Hematopoietic multipotent progenitor cell treated with erythropoietin and hydrocortisone succinate and interleukin-3 and kit ligand, for 8 days (in vitro differentiated cells): ENCODE results near the gene SH3YL1.

Source experiments
- DNase-seq: peaks from one replicate; pipeline ENCODE4 v3.0.0-alpha.2; 2015

The SH3YL1 gene

DNA sequence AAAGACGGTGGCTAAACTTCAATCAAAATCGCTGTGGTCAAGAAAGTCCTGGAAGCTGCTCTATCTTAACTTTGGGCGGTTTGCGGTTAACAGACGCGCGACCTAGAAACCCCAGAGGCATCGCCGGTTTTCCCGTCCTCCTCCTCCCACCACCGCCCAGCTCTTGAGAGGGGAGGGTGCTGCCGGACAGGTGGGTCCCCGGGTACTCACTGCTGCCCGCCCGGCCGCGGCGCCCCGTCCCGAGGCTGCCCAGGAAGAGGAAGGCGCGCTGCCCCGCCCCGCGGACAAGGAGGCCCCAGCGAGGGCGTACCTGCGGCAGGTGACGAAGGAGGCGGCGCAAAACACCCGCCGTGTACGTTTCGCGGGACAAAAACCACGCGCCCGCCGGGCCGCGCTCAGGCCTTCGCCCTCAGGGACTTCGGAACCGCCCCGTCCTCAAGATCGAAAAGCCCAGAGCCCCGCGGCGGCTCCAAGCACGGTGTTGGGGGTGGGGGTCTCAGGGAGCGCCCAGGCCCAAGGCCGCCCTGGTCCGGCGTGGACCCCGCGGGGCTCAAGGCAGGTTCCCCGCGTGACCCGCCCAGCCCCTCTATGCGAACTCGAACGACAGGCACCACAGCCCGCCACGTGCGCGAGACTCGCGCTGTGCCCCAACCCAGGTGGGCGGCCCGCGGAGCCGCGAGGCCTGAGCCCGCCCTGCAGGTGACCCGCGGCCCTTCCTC is at the start of gene SH3YL1:
Gene SH3YL1 (minus strand): TSS at position 259 of the 719 bp plus-strand sequence. CDS start 48 bp downstream, at position 211.
- DNase-seq: peak; percentile 38

- DNase-seq: no peak
Measured at GRCh38 chr2:310994-311393, 47.2 kb upstream of the SH3YL1 start.

- DNase-seq: no peak
Measured at GRCh38 chr2:309954-310510, 46.2 kb upstream of the SH3YL1 start.

- no peak for DNase-seq
Measured at GRCh38 chr2:309148-309953, 45.5 kb upstream of the SH3YL1 start.

- no peak for DNase-seq
Measured at GRCh38 chr2:305366-305765, 41.5 kb upstream of the SH3YL1 start.

DNA sequence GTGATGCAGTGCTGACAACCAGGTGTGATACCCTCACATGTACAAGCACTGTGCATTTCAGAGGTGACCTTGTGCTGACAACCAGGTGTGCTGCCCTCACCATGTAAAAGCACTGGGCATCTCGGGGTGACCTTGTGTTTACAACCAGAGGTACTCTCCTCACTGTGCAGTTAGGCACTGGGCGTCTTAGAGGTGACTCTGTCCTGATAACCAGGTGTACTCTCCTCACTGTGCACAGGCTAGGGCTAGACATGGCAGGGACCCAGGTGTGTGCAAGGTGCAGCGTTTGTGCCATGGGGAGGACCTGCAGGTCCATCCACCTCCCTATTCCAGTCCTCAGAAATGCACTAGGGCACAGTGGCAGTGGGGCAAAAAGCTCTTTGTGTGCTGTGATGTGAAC is 32.5 kb upstream of the SH3YL1 start:
- no peak for DNase-seq

GRCh38 chr2:295090-295489 is 31.3 kb upstream of the SH3YL1 start:
- DNase-seq: no peak

GRCh38 chr2:290090-290722 is 26.4 kb upstream of the SH3YL1 start:
- peak; percentile 69 for DNase-seq

DNA sequence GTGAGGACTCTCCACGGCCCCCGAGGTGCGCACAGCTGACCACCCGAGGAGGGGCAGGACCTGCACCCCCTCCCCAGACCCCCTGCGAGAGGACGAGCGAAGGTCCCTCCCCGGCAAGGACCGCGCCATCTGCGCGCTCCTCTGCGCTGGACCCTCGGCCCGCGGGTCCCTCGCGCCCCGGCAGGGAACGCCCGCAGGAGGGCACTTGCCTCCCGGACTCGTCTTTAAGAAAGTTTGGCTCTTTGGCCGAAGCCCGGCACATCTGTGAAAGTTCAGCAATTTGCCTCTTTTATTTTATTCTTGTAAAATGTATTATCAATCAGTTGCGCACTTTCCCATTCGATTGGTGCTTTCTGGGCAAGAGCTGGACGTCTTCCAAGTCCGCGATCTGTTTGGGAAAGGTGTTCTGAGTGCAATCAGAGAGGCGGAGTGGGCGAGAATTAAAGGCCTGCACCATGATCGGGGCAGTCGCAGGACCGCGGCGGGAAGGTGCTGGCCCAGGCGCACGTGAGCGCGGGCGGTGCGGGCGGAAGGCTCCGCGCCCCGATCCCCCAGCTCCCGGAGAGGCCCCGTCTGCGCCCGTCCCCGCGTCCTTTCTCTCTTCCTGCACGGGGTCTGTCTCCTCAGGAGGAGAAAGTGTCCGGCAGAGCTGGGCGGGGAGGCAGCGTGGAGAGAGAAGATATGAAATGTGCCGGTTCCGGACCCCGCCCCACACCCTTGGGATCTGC is 25.7 kb upstream of the SH3YL1 start:
- DNase-seq: peak; percentile 19

GRCh38 chr2:288758-289361 is 25.0 kb upstream of the SH3YL1 start:
- DNase-seq: no peak

- DNase-seq: no peak
Measured at GRCh38 chr2:287911-288757, 24.3 kb upstream of the SH3YL1 start, which contains the start of gene ALKAL2. ALKAL2 (minus strand) TSS chr2:288091; CDS start chr2:287835, 256 bp downstream.

DNA sequence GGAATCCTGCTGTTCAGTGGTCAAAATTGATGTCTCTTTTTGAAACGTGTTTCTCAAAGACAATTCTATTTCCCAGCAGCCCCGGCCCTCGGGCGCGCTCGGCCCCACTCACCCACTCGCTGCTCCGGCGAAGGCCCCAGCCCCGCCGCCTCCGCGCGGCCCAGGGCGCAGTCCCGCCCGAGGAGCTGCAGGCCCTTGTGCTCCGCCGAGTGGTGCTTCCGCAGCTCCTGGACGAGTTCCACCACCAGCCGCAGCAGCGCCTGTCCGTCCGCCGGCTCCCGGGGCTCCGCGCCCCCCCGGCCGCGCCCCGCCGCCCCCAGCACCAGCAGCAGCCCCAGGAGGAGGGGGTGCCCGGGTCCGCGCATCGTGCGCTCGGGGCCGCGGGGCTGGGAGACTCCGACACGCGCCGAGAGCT is 23.6 kb upstream of the SH3YL1 start:
- DNase-seq: no peak

- DNase-seq: no peak
Measured at GRCh38 chr2:286774-287392, 23.1 kb upstream of the SH3YL1 start.

DNA sequence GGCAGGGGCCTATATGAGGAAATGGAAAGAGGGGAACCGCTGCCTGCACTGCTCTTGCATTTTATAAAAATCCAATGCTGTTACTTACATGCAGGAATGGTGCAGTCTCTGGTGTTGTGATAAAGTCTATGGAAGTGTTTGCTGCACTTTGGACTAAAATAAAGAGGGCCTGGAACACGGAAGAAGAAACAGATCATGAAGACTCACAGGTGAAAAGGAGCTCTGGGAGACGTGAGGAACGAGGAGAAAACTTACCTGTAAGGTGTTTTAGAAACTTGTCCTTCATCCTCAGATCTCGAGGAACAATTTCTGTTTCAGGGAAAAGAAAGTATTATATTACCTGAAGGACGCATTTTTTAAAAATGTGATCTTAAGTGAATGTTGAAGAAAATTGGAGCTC is 22.2 kb upstream of the SH3YL1 start:
- DNase-seq: no peak

DNA sequence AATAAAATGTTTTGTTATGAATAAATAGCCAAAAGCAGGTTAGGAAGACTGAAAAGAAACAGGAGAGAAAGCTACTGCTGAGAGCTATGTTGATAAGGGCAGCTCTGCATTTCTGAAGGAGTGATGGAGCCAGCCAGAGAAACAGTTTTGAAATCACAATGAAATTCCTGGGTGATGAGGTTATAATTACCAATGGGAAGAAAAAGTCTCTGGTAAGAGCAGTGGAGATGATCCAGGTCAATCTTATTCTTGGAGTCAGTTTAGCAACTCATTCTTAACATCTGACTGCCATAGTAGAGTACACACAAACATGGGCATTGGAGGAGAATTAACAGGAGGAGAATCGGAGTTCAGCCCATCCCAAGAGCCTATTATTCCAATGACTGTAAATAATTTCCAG is 21.7 kb upstream of the SH3YL1 start:
- DNase-seq: no peak

DNA sequence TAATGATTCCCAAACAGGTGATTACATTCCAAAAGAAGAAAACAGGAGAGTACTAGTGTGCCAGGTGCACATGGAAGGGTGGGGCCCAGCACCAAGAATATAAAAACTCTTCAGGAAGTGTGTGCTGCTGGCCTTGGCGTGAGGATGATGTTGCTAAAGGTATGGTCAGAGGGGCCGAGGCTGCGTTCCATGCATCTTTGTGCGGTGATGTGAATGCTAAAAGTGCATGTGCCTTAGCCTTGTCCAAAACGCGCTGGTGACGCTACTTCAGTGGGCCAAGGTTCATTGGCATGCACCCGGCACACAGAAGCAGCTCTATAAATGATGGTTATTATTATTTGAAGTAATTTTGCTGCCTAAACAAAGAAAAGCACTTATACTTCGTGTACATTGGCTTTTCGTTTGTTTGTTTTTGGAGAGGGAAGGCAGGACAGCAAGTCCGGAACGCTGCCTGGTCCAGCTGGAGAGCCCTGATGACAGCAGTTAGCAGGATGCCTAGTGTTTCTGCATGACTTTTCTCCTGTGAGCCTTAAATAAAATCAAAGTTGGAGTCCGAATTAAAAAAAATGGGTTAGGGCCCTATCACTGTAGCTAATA is 21.2 kb upstream of the SH3YL1 start:
- no peak for DNase-seq

GRCh38 chr2:283996-284794 is 20.4 kb upstream of the SH3YL1 start:
- DNase-seq: no peak

- DNase-seq: no peak
Measured at GRCh38 chr2:282371-283263, 18.8 kb upstream of the SH3YL1 start.
